Hematopoietic multipotent progenitor cell treated with erythropoietin and hydrocortisone succinate and interleukin-3 and kit ligand, for 17 days (in vitro differentiated cells): ENCODE data around the gene UNC45B.
"Not testable (repeated sequence)": the region's sequence is repeated elsewhere in the genome, so short reads cannot be mapped to it uniquely, and the experiment has no call there.

Experiments used
- DNase-seq: peaks from one replicate; pipeline ENCODE4 v3.0.0-alpha.2; 2015; ENCODE audit warnings: low spot score

UNC45B gene

DNA sequence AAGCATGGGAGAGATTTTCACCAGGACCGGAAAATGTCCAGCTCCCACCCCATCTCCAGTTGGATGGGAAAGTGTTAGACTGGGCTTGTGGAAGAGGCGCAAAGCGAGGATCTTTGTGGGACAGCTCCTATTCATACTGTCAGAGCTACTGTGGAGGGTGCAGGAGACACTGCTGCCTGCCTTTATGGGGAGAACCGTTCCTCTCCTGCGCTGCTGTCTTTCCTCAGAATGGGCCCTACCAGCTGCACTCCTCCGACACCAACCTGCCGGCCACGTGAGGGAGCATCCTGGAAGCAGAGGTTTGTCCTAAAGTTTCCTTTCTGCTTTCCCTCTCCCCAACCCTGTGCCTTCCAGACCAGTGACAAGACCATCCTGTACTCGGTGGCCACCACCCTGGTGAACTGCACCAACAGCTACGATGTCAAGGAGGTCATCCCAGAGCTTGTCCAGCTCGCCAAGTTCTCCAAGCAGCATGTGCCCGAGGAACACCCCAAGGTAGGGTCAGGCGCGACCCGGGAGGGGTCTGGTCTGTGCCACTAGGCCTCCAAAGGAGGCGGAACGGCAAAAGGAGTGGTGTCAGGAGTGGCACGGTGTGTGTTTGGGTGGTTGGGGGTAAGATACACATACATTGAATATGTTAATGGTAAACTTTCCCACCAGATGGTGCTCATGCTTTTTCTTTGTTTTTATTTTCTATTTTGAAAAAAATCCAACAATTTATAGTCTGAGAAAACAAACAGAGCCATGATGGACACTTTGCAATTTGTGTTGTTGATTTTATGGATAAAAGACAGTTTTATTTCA lies 23.6 kb downstream of the UNC45B start:
- no peak for DNase-seq

DNA sequence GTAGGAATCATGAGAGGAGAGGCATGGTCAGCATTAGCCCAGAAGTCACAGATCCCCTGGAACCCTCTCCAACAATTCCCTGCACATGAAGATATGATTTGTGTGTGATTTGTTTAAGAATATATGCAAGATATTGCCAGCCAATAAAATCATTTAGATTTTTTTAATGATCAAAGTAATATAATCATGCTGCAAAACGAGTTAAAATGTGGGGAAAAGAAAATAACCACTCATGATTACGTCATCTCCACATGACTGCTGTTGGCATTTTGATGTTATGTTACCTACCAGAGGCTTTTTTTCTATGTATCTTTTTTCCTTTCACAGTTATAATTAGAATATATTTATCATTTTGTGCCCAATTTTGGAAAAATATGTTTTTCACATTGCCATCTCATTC lies 24.2 kb downstream of the UNC45B start:
- no peak for DNase-seq

DNA sequence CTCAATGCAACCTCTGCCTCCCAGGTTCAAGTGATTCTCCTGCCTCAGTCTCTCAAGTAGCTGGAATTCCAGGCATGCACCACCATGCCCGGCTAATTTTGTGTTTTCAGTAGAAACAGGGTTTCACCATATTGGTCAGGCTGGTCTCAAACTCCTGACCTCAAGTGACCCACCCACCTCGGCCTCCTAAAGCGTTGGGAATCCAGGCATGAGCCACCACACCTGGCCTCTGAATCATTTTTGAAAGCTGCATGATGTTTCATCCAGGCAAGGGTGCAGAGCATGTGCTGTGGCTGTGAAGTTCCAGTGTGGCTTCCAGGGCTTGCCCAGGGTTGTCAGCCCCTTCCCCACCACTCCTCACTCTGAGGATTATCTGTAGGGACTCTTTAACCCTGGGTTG lies 24.7 kb downstream of the UNC45B start:
- not testable (repeated sequence) for DNase-seq

DNA sequence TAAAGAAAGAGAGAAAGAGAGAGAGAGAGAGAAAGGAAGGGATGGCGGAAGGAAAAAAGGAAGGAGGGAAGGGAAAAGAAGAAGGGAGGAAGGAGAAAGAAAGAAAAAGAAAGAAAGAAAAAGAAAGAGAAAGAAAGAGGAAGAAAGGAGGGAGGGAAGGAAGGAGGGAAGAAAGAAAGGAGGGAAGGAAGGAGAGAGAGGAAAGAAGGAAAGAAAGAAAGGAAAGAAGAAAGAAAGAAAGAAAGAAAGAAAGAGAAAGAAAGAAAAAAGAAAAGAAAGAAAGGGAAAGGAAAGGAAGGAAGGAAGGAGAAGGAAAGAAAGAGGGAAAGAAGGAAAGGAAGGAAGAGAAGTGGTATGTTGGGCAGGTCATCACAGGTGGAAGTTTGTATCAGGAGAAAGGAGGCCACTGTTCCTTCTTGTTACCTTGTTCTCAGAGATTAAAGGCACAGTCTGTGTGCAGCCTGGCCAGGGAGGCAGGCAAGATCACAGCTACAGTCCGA lies 27.3 kb downstream of the UNC45B start:
- DNase-seq, result no peak

DNA sequence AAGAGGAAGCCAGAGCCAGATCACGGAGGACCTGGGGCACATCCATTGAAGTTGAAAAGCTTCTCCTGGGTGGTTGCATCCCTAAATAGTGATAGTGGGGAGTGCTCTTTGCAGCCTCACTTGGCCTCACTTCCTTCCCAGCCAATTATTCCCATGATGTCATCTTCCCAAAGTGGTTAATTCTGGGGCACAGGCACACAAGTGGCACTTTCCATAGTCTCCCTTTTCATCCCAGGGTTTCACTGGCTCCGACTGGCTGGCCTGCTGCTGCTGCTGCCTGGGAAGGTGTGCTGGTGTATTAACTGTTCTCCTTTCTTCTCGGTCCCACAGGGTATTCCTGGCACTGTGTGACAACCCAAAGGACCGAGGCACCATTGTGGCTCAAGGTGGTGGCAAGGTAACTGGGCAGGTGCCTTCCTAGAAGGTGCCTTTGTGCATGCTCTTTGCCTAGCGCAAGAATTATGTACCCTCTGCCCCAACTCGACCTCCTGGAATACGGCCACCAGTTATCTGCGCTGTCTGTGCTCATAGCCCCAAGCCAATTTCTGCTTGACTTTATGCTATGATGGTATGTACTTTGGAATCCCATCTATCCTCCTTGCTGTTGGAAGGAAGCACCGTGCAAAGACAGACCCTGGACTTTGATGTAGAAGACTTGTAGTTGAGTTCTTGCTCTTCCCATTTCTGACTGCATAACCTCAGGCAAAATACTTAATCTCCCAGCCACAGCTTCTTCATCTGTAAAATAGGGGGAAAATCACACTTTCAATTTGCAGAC lies 28.2 kb downstream of the UNC45B start:
- no peak for DNase-seq

- DNase-seq, result no peak
These were observed 29.3 kb downstream of the UNC45B start for GRCh38 chr17:35176897-35177296.

GRCh38 chr17:35179379-35179778 lies 31.8 kb downstream of the UNC45B start:
- not testable (repeated sequence) for DNase-seq

DNA sequence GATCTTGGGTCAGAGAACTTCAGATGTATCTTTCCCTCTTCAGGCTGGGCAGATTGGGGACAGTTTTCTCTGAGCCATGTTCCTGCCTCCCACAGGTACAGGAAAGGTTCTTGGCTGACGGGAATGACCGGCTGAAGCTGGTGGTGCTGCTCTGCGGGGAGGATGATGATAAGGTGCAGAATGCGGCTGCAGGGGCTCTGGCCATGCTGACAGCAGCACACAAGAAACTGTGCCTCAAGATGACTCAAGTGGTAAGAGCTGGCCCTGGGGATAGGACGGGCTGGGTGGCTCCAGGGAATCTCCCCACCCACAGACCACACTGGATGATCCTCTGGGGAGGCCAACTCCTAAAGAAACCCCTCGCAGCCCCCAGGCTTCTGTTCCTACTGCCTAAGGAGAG lies 35.7 kb downstream of the UNC45B start:
- no peak for DNase-seq

GRCh38 chr17:35184274-35184673 lies 36.7 kb downstream of the UNC45B start:
- DNase-seq, result no peak

GRCh38 chr17:35185849-35186248 lies 38.2 kb downstream of the UNC45B start:
- no peak for DNase-seq

DNA sequence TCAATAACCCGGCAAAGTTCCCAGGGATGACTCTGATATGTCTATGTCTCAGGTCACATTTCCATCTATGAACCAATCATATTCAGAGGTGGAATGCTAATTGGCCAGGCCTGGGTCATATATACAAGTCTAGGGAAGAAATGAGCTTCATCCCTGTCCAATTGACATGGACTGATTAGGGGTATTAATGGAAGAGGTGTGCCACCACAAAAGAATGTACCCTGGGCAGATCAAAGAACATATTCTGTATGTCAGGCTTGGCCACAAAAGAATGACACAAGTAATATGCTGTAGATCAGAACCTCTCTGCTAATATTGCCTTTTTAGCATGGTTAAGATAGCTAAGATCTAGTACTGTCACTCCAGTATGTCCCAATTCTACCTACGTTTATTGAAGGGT lies 39.9 kb downstream of the UNC45B start:
- no peak for DNase-seq

- no peak for DNase-seq
These were observed 40.5 kb downstream of the UNC45B start for GRCh38 chr17:35188111-35188510.

DNA sequence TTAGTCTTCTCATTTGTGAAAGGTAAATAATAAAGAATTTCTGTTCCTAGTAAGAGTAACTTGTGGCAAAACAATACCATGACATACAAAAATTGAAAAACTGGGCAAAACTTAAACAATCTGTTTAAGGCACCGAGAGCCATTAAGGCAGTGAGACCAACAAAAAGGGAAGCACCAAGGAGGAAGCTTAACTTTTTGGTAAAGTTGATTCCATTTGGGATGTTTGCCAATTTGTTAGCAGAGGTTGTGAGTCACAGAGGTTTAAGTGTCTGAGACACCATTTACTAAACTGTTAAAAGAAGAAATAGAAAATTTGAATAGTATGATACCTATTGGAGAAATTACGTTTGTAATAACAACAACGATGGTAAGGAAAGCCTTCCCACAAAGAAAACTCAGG lies 41.7 kb downstream of the UNC45B start:
- DNase-seq, result no peak

DNA sequence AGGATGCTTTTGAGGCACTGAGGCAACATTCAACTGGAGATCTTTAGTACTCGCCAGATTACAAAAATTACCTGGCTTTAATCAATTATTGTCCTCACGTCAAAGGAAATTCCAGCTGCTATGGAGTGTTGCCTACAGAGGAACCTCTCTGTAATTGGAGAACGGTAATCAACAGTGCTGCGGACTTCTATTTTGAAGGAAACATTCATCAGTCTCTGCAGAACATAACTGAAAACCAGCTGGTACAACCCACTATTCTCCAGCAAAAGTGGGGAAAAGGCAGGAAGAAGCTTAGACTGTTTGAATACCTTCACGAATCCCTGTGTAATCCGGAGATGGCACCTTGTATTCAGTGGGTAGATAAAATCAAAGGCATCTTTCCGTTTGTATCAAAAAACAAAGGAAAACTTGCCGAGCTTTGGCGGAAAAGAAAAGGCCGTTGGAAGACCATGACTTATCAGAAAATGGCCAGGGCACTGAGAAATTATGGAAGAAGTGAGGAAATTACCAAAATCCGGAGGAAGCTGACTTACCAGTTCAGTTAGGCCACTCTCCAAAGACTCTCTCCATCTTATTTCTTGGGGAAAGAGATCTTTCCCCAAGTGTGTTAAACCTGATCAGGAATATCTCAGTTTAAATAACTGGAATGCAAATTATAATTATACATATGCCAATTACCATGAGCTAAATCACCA lies 43.5 kb downstream of the UNC45B start:
- no peak for DNase-seq

DNA sequence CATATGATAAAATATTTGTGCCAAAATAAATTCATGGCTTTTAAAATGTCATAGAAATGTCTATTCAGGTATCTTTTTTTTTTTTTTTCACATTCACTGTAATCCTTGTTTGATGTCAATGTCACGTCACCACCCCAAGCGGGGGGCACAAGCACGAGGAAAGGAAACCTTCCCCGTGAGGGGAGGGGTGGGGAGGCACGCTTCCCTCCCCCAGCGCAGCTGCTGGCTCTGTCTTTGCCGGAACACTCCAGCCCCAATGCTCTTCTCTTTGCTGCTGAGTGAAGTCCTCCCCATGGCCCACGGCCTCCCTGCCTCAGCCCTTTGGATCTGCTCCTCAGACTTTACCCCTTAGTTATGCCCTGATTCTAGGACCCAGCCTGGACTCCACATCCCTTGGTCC lies 45.1 kb downstream of the UNC45B start:
- DNase-seq, result no peak

DNA sequence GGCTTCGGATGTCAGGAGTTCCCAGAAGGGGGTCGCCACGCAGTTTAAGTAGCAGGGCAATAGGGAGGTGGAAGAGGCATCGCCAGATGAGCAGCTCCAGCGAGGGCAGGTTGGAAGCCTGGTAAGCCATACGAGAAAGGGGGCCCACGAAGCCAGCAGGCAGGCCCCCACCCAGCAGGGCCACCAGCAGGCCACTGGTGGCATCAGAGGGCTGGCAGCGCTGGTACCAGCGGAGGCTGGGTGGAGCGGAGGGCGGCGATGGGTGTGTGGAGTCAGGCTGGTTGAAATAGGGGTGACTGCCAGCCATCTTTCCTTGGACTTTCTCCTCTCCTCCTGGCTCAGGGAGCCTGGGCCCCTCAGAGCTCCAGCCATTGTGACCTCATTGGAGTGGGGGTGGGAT lies 46.4 kb downstream of the UNC45B start, which contains the start of gene SLC35G3:
Gene SLC35G3 (minus strand): TSS at position 393 of the 400 bp plus-strand sequence. CDS start 86 bp downstream, at position 307.
- DNase-seq, result not testable (repeated sequence)

- not testable (repeated sequence) for DNase-seq
These were observed 47.4 kb downstream of the UNC45B start for GRCh38 chr17:35195062-35195461.

GRCh38 chr17:35202582-35202981 lies 55.0 kb downstream of the UNC45B start:
- DNase-seq, result not testable (repeated sequence)

DNA sequence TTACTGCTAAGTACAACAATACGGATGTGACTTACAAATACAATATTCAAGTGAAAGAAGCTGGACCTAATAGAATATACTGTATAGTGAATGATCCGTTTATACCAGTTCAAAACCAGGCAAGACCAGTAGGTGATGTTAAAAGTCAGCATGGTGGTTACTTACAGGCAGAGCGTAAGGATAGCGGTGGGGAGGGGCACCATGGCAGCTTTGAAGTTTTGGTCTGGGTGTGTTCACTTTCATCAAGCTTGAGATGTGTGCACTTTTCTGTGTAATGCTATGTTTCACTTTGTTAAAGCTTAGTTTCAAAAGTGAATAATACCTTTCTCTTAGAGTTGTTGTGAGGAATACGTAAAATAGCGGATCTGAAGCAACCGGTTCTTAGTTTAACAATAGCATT lies 63.1 kb downstream of the UNC45B start:
- DNase-seq, result no peak

DNA sequence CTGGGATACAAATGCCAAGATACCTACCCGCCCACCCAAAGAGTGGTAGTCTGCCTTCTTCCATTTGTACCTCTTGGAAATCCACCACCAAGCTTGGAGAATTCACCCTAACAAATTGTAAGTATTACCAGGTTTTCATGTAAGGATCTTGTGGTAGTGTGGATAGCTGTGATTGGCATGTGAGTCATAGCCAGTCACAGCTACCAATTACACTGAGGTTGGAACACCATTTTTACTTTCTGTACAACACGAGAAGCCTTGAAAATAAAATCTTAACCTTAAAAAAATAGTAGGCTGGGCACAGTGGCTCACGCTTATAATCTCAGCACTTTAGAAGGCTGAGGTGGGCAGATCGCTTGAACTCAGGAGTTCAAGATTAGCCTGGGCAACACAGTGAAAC lies 65.1 kb downstream of the UNC45B start:
- no peak for DNase-seq

GRCh38 chr17:35213412-35213940 lies 65.9 kb downstream of the UNC45B start:
- DNase-seq, result no peak

- no peak for DNase-seq
These were observed 66.6 kb downstream of the UNC45B start for GRCh38 chr17:35214192-35214591.
